ENCODE data around the gene NAGS. TPM values are rescaled to one million over a fixed set of nuclear protein-coding genes. Genes with fewer than 3 reads are reported as not detected.
"Not testable (repeated sequence)": the region's sequence is repeated elsewhere in the genome, so short reads cannot be mapped to it uniquely, and the experiment has no call there.

NAGS gene
- total RNA-seq = 0.41 TPM

- DNase-seq = no peak
Measured at GRCh38 chr17:44004077-44004760, at the start of gene NAGS. TSS of gene NAGS (plus strand) at chr17:44004622. CDS start at chr17:44004664, 42 bp downstream.

DNA sequence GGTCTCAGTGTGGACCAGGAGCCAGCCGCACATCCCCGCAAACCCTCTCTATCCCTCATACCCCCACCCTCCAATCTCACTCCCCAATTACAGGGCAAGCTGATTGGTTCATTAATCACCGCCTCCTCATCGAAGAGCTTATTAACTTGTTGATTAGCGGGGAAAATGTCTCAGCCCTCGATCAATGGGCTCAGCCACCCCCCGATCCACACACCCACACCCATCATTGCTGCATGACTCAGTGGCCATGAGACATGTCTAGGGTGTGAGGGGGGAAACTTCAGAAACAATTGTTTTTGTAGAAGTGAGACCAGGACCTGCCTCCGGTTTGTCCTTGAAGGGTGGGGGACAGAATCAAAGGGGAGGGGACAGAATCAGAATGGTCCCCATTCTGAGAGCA, 48.2 kb upstream of the NAGS start:
- DNase-seq = no peak

- no peak for DNase-seq
Measured at GRCh38 chr17:43958748-43959352, 45.6 kb upstream of the NAGS start.

GRCh38 chr17:43961292-43961691, 43.1 kb upstream of the NAGS start:
- DNase-seq = not testable (repeated sequence)

DNA sequence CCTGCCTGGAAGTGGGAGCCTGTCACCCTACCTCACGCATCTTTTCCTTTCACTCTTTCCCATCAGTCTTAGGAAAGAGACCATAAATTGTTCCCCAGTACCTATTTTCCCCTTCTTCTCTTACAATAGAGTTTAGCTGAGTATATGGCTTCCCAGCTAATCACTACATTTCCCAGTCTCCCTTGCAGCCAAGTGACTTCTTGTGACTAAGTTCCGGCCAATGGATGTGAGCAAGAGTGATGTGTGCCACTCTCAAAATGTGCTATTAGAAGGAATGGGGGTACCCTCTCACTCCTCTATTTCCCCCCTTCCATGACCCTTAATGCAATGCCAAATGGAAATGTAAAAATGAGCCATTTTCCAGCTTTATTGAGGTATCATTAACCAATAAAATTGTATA, 42.5 kb upstream of the NAGS start:
- no peak for DNase-seq

- no peak for DNase-seq
Measured at GRCh38 chr17:43962479-43962878, 41.9 kb upstream of the NAGS start.

DNA sequence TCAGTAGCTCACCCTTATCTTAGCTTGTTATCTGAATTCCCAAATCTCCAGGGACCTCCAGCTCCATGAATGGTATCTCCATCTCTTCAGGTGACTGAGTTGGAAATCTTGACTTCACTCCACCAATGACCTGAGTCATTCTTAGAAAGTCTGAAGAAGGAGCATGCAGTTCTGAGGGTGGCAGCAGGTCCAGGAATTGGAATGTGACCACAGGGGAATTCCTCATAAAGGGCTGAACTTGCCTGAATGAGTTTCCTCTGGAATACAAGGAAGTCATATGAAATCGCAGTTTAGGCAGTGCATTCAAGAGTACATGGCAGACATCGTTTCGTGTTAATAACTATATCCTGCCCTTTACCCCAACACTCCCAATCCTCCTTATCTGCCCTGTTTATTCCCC, 38.1 kb upstream of the NAGS start:
- DNase-seq = no peak

- DNase-seq = peak; percentile 21
Measured at GRCh38 chr17:43967251-43967875, 37.1 kb upstream of the NAGS start.

DNA sequence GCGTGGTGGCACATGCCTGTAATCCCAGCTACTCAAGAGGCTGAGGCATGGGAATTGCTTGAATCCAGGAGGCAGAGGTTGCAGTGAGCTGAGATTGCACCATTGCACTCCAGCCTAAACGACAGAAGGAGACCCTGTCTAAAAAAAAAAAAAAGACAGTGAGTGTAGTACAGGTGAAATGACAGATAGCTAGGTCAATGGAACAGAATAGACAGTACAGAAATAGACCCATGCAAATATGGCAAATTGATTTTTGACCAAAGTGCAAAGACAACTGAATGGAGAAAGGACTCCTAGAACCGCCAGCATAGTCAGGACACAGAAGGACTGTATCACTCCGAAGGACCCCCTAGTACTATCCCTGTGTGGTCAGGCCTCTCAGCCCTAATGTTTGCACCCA, 34.1 kb upstream of the NAGS start:
- DNase-seq = no peak

GRCh38 chr17:43971436-43971835, 33.0 kb upstream of the NAGS start:
- DNase-seq = not testable (repeated sequence)

DNA sequence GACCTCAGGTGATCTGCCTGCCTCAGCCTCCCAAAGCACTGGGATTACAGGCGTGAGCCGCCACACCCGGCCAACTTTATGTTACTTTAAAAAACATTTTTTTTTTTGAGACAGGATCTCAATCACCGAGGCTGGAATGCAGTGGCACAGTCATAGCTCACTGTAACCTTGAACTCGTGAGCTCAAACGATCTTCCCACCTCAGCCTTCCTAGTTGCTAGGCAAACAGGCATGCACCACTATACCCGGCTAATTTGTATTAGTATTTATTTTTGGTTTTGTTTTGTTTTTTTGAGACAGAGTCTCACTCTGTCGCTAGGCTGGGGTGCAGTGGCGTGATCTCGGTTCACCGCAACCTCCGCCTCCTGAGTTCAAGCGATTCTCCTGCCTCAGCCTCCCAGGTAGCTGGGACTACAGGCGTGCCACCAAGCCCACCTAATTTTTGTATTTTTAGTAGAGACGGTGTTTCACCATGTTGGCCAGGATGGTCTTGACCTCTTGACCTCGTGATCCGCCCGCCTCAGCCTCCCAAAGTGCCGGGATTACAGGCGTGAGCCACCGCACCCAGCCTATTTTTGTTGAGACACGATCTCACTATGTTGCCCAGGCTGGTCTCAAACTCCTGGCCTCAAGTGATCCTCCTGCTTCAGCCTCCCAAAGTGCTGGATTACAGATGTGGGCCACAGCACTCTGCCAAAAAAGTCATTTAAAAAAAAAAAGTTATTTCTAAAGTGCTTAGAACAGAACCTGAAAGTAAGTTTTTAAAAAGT, 31.8 kb upstream of the NAGS start:
- not testable (repeated sequence) for DNase-seq

- DNase-seq = no peak
Measured at GRCh38 chr17:43974382-43975266, 29.8 kb upstream of the NAGS start.

DNA sequence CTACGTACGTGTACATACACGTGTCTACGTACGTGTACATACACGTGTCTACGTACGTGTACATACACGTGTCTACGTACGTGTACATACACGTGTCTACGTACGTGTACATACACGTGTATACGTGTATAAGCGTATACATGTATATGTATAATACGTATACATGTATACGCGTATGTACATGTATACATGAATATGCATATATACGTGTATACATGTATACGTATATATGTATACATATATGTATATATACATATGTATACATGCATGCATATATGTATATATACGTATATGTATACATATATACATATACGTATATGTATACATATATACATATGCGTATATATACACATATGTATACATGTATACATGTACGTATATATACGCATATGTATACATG, 28.5 kb upstream of the NAGS start:
- no peak for DNase-seq

DNA sequence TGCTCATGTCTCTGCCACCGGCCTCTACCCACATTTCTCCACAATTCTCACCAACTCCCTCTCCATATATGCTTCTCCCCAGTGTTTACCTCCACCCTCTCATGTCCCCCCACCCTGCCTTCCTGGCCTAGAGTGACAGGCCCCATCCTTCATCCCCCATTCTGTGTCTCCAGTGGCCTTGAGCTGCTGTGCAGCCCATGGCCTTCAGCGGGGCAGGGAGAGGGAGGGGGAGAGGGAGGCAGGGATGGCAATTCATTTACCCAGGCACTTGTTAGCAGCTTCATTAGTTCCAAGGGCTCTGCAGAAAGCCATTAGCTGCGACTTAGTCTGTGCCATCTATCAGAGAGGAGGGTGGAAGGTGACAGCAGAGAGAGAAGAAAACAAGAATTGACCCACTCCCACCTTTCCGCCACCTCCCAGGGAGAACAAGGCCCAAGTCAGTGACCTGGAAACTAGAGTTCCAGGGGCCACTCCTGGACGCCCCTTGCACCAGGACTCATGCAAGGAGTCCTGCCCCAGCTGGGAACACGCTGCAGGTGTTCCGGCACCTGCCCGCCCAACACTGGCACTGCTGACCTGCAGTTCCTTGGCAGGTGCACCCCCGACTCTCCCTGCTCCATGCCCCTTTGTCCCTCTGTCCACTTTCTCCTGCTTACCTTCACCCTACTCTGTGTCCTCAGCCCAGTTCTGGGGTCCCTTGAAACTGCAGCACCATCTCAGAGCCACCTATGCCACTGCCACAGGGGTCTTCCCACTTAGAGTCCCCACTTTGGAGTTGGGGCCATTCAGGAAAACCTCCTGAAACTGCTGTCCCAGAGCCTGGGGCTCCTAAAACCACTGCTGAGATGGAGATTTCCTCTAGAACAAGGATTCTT, 27.2 kb upstream of the NAGS start:
- DNase-seq = no peak

GRCh38 chr17:43978078-43978477, 26.3 kb upstream of the NAGS start:
- no peak for DNase-seq

- DNase-seq = no peak
Measured at GRCh38 chr17:43979011-43979410, 25.4 kb upstream of the NAGS start.

DNA sequence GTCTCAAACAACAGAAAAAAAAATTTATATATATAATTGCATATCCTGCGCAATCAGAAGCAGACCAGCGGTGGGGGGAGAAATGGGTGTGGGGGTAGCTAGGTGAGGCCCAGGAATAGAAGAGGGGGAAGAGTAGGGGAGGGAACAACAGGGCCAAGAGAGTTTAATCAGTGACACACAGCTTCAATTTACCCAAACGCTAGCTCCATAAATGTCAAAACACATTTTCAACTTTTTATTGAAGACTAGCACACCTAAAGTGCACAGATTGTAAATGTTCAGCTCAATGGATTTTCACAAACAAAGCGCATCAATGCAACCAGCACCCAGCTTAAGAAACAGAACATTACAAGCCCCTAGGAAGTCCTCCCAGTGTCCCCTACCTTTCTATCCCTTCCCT, 24.8 kb upstream of the NAGS start:
- no peak for DNase-seq

- no peak for DNase-seq
Measured at GRCh38 chr17:43982171-43982570, 22.3 kb upstream of the NAGS start.

- no peak for DNase-seq
Measured at GRCh38 chr17:43983196-43983514, 21.3 kb upstream of the NAGS start.

DNA sequence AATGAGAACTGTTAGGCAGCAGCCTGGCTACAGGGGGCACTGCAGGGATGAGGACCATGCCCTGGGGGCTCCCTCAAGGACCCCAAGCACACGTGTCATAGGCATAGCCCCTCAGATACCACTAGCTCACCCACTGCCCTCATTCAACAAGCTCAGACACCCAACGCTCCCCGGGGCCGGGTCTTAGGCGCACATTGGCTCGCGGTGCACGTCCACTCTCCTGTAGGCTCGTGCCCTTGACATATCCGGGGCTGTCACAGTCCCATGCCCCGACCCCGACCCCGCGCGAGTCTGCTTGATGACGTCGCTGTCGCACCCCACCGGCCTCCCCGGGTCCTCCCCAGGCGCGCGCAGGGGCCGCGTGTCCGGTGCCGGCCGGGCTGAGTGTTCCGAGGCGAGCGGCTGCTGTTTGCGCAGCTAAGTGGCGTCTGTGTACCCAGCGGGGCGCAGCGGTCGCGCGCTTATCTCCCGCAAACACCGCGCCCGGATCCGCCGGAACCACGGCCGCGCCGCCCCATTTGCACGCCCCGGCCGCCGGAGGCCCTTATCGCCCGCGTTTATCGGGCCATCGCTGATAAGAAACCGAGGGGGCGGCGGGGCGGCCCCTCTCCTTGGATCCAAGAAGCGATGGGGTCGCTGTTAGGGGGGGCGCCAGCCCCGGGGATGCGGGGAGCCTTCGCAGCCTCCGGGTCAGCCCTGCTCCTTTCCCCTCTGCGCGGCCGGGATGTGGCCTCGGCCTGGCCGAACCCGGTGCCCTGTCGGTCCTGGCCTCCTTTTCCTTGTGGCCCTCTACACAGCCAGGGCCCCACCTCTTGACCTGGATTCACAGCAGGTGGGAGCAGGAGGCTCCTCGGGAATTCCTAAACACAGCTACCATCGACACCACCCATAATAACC, 20.7 kb upstream of the NAGS start:
- DNase-seq = no peak
